Fibroblast of villous mesenchyme (primary cell): Measurements from ENCODE around the gene MED6. TPM values are rescaled to one million over a fixed set of nuclear protein-coding genes. Genes with fewer than 3 reads are reported as not detected.

Experiments used
- DNase-seq: peaks from one replicate; pipeline ENCODE4 v3.0.0-alpha.2; 2010; ENCODE audit warnings: low read depth
- H3K4me3 ChIP-seq: 2 replicates; pipeline ENCODE4 v1.5.1; 2011; ENCODE audit warnings: low read depth, mild to moderate bottlenecking, low read length
- total RNA-seq: library from RNA; depleted of rRNA; stranded (reverse); fragments of >200 nt; gene quantifications from 2 replicates; pipeline ENCODE4 v1.2.3, GENCODE V29; 2012
- TF ChIP-seq, protein P1 (sequence below): IDR thresholded peaks from 2 replicates; pipeline ENCODE4 v1.5.1; 2012; ENCODE audit warnings: low read depth, mild to moderate bottlenecking, low read length; ENCODE audit not compliant: insufficient read depth

The MED6 gene
- total RNA-seq, 1 donor, result 38.4 TPM

DNA sequence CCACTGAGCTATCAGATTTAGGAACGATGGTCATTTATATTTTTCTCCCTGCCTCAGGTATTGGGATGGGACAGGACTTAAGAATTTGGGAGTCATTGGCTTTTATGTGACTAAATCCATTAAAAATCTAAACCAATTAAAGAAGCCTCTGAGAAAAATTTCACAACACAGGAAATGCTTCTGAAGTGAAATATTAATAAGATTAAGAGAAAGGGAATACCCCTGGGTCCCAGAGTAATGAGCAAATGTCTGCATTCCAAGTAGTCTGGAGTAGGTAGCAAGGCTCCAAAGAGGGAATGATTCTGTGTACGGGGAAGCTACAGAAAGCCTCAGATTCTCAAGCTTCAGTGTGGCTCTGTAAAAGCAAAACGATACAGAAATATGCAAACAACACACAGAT lies 707 bp upstream of the MED6 start:
- TF ChIP-seq, protein P1, sequence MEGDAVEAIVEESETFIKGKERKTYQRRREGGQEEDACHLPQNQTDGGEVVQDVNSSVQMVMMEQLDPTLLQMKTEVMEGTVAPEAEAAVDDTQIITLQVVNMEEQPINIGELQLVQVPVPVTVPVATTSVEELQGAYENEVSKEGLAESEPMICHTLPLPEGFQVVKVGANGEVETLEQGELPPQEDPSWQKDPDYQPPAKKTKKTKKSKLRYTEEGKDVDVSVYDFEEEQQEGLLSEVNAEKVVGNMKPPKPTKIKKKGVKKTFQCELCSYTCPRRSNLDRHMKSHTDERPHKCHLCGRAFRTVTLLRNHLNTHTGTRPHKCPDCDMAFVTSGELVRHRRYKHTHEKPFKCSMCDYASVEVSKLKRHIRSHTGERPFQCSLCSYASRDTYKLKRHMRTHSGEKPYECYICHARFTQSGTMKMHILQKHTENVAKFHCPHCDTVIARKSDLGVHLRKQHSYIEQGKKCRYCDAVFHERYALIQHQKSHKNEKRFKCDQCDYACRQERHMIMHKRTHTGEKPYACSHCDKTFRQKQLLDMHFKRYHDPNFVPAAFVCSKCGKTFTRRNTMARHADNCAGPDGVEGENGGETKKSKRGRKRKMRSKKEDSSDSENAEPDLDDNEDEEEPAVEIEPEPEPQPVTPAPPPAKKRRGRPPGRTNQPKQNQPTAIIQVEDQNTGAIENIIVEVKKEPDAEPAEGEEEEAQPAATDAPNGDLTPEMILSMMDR, result no peak
- DNase-seq, result peak; percentile 47

DNA sequence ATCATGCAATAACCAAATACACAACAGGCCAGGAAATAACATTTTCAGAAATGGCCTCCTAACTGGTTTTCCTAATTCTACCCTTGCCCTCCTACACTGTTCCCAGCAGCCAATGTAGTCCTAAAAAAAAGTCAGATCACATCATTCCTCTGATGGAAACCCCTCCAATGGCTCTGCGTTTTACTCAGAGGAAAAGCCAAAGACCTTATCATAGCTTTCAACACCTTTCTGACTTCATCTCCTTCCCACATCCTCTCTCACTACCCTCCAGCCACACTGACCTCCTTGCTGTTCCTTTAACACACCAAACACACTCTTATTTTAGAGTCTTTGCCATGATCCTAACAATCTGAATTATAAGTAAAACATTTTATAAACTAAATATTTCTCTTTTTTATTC lies 1.1 kb downstream of the MED6 start:
- TF ChIP-seq, protein P1, result no peak
- H3K4me3 ChIP-seq, result peak overlapping the region; percentile 91
- no peak for DNase-seq

More for the DNA sequence above, 707 bp upstream of the MED6 start:
- peak overlapping the region; percentile 56 for H3K4me3 ChIP-seq

DNA sequence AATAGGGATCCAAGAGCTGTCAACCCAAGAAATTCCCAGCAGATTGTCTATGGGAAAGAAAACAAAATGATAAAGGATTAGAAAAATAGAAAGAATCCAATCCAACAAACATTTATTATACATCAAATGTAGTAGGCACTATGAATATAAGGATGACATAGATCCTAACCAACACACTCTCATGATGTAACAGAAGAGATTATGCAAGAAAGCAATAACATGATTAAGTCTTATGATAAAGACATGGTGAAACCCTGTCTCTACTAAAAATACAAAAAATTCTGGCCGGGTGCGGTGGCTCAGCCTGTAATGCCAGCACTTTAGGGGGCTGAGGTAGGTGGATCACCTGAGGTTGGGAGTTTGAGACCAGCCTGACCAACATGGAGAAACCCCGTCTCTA lies 2.7 kb downstream of the MED6 start:
- DNase-seq, result peak; percentile 5
- TF ChIP-seq, protein P1, result no peak

DNA sequence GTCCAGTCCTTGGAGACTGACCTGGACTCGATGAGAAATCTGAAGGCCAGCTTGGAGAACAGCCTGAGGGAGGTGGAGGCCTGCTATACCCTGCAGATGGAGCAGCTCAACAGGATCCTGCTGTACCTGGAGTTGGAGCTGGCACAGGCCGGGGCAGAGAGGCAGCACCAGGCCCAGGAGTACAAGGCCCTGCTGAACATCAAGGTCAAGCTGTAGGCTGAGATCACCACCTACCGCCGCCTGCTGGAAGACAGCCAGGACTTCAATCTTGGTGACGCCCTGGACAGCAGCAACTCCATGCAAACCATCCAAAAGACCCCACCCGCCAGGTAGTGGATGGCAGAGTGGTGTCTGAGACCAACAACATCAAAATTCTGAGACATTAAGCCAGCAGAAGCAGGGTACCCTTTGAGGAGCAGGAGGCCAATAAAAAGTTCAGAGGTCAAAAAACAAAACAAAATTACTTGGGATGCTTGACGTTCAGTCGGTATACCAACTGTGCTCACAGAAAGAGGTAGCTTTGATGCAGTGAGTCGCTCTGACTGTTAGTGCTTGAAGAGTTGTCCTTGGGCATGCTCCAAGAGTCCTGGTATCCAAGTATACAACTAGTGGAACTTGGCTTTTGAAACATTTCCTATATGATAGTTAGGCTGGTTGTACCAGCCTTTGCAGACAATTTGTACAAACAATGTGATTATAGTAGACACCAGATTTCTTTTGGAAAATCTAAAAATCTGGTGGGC lies 4.8 kb downstream of the MED6 start:
- TF ChIP-seq, protein P1, result no peak
- no peak for DNase-seq
- H3K4me3 ChIP-seq, result no peak overlapping the region

More for the DNA sequence above, 2.7 kb downstream of the MED6 start:
- no peak overlapping the region for H3K4me3 ChIP-seq

DNA sequence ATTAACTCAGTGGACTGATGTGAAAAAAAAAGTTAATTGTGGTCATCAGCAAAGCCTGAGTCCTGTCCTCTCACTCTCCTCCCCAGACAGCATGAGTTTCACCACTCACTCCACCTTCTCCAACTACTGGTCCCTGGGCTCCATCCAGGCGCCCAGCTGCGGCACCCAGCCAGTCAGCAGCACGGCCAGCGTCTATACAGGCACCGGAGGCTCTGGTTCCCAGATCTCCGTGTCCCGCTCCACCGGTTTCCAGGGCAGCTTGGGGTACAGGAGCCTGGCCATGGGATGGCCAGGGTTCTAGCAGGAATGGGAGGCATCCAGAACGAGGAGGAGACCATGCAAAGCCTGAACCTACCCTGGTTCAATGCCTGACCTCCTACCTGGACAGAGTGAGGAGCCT lies 6.0 kb downstream of the MED6 start:
- DNase-seq, result no peak
- TF ChIP-seq, protein P1, result no peak
- no peak overlapping the region for H3K4me3 ChIP-seq

DNA sequence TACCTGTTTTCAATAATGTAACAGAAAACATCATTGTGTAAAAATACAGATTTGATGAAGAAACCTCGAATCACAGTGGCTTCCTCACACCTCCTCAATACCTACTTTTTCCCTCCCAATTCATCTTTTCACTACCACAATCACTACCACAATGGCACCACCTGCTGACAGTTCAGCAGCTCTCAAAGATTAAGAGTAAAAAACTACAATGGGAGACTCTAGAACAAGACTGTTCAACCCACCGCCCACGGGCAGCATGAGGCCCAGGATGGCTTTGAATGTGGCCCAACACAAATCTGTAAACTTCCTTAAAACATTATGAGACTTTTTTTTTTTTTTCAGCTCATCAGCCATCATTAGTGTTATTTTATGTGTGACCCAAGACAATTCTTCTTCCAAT lies 15.2 kb downstream of the MED6 start:
- no peak overlapping the region for H3K4me3 ChIP-seq
- TF ChIP-seq, protein P1, result peak; percentile 7
- DNase-seq, result peak; percentile 1

DNA sequence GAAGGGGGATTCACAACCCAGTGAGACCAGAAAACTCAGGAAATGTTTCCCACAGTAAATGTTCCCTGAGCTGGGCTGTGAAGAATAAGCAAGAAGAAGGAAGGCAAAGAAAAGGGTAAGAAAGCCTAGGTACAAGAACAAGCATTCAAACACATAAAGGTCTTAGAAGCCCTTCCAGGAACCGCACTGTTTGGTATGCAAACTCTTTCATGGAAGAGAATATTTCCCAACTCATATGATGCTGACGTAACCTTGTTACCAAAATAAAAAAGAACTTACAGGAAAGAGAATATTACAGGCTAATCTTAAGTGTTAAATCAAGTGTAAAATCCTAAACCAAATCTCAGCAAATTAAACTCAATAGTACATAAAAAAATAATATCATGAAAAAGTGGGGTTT lies 23.6 kb downstream of the MED6 start:
- DNase-seq, result peak; percentile 3
- TF ChIP-seq, protein P1, result no peak
- no peak overlapping the region for H3K4me3 ChIP-seq
